ENCODE results near the gene FCN3.

DNA sequence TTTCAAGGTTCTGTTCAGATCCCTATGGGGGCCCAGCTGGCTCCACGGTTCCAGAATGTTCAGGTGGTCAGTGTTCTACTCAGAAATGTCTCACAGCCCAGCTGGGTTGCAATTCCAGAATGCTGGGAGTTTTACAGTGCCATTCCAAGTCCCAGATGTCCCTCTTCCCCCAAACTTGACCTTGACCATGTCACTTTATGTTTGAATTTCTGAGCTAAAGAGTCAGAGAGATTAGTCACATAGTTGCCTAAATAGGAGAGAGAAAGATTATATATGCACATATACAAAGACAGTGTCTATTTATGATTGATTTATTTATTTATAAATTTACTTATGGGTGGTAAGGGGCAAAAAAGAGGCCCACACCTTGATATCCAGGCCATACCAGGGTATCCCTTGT, 20.3 kb upstream of the FCN3 start:
- TF ChIP-seq, protein P1, sequence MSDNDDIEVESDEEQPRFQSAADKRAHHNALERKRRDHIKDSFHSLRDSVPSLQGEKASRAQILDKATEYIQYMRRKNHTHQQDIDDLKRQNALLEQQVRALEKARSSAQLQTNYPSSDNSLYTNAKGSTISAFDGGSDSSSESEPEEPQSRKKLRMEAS (IDR thresholded peaks at IDR 0.05; ENCODE audit: insufficient read depth, insufficient read length), result no peak
- TF ChIP-seq, protein P2, sequence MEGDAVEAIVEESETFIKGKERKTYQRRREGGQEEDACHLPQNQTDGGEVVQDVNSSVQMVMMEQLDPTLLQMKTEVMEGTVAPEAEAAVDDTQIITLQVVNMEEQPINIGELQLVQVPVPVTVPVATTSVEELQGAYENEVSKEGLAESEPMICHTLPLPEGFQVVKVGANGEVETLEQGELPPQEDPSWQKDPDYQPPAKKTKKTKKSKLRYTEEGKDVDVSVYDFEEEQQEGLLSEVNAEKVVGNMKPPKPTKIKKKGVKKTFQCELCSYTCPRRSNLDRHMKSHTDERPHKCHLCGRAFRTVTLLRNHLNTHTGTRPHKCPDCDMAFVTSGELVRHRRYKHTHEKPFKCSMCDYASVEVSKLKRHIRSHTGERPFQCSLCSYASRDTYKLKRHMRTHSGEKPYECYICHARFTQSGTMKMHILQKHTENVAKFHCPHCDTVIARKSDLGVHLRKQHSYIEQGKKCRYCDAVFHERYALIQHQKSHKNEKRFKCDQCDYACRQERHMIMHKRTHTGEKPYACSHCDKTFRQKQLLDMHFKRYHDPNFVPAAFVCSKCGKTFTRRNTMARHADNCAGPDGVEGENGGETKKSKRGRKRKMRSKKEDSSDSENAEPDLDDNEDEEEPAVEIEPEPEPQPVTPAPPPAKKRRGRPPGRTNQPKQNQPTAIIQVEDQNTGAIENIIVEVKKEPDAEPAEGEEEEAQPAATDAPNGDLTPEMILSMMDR (IDR thresholded peaks at IDR 0.05; ENCODE audit: extremely low read depth in 1 of 2, insufficient read depth in 1 of 2, low read depth in 1 of 2, low read length in 2 of 2), result no peak
- TF ChIP-seq EZH2 (IDR thresholded peaks at IDR 0.05; ENCODE audit: borderline replicate concordance, low read depth, low read length, severe bottlenecking) (no peak), JUN (IDR thresholded peaks at IDR 0.05; ENCODE audit: borderline replicate concordance, insufficient read depth, insufficient read length, low read depth) (no peak)
